ENCODE data around the gene LRRC1. TPM values are rescaled to one million over a fixed set of nuclear protein-coding genes. Genes with fewer than 3 reads are reported as not detected.

Gene LRRC1
- total and polyA plus RNA-seq, 2 of the 8 experiments (the other 6 are each of a cell fraction or from before 2014, with no cell fraction given): 6.7 to 15.9 TPM

DNA sequence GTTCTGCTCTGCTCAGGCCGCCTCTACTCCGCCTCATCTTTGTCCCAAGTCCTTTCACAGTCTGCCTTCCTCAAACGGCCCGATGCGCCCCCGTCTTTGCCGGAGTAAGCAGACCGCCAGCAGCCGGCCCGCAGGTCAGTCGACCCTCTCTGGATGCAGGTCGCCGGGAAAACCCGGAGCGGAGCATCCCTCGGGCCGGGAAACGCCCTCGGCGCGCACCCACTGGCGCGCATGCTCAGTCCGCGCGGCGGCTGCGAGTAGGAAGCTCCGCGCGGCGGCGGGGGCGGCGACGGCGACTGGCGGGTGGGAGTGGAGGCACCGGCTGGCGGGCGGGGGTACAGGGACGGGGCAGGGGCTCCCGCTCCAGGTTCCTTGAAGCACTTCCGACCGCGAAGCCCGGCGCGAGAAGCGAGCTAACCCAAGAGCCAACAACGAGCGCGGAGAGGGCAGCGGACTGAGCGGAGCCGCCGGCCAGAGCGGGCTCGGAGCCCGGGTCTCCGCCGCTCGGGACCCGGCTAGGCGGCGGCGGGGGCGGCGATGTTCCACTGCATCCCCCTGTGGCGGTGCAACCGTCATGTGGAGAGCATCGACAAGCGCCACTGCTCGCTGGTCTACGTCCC, at the start of gene LRRC1 (continued):
- TF ChIP-seq, protein P1, sequence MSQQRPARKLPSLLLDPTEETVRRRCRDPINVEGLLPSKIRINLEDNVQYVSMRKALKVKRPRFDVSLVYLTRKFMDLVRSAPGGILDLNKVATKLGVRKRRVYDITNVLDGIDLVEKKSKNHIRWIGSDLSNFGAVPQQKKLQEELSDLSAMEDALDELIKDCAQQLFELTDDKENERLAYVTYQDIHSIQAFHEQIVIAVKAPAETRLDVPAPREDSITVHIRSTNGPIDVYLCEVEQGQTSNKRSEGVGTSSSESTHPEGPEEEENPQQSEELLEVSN (IDR thresholded peaks at IDR 0.05): no peak
- TF ChIP-seq, protein P2, sequence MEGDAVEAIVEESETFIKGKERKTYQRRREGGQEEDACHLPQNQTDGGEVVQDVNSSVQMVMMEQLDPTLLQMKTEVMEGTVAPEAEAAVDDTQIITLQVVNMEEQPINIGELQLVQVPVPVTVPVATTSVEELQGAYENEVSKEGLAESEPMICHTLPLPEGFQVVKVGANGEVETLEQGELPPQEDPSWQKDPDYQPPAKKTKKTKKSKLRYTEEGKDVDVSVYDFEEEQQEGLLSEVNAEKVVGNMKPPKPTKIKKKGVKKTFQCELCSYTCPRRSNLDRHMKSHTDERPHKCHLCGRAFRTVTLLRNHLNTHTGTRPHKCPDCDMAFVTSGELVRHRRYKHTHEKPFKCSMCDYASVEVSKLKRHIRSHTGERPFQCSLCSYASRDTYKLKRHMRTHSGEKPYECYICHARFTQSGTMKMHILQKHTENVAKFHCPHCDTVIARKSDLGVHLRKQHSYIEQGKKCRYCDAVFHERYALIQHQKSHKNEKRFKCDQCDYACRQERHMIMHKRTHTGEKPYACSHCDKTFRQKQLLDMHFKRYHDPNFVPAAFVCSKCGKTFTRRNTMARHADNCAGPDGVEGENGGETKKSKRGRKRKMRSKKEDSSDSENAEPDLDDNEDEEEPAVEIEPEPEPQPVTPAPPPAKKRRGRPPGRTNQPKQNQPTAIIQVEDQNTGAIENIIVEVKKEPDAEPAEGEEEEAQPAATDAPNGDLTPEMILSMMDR (IDR thresholded peaks at IDR 0.05; ENCODE audit: control extremely low read depth in 1 of 3, insufficient read depth in 1 of 3, low read depth in 1 of 3, low read length in 3 of 3): no peak
- no peak for TF ChIP-seq CBX5 (IDR thresholded peaks at IDR 0.05; ENCODE audit: low read depth, low read length)
- TF ChIP-seq KDM5A (IDR thresholded peaks at IDR 0.05; ENCODE audit: low read length): no peak
- TF ChIP-seq GTF2F1 (IDR thresholded peaks at IDR 0.05; ENCODE audit: borderline replicate concordance, low read depth, low read length): 0 out of 2 replicates have a peak, but pooled peaks have one; percentile 20
- TF ChIP-seq RAD21 (IDR thresholded peaks at IDR 0.05 in 1 of 2, conservative IDR thresholded peaks at IDR 0.05 in 1 of 2; ENCODE audit: low read depth in 2 of 2, low read length in 2 of 2): 0 out of 4 replicates have a peak, but pooled peaks of 1 of the 2 experiments have one; percentile 5
- no peak for TF ChIP-seq HDAC6 (IDR thresholded peaks at IDR 0.05; ENCODE audit: low read depth, low read length)
- TF ChIP-seq BCL11A (IDR thresholded peaks at IDR 0.05; ENCODE audit: low read depth in 2 of 2, low read length in 2 of 2): no peak
- TF ChIP-seq PHF8 (conservative IDR thresholded peaks at IDR 0.05; ENCODE audit: low read depth, low read length): peak; percentile 72
- TF ChIP-seq CREB1 (IDR thresholded peaks at IDR 0.05): no peak
- no peak for TF ChIP-seq SIRT6 (IDR thresholded peaks at IDR 0.05; ENCODE audit: low read length)
